ENCODE measurements around the gene MGMT. TPM values are rescaled to one million over a fixed set of nuclear protein-coding genes. Genes with fewer than 3 reads are reported as not detected.

Gene MGMT
- total RNA-seq, 5 donors from 2014 or later (not counting 1 experiment from before 2014, with no cell fraction given), result 16.6 to 24.6 (median 21.1) TPM

DNA sequence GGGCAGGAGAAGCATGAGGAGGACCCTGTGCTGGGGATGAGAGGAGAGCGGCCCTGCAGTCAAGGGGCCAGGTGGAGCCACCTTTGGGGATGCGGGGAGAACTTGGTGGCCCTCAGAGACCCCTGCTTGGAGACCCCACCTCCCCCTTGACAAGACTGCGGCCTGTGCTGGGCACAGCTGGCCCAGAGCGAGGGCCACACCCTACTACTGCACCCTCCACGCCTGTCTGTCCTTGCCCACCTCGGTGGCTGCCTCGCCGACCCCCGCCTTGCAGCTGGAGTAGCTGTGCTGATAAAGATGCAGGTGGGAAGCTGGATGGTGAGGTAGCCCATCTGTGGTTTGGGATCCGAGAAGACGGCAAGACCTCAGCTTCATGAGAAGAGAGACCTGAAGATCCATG, 186.8 kb downstream of the MGMT start:
- H3K4me1 Mint-ChIP-seq, result peaks cover 0 to 2% (median 2%) of the 10 kb centered on the region in 3 donors
- POLR2A ChIA-PET, result no interaction called here
- ATAC-seq (replicated peaks in 1 of 4), result no peak

DNA sequence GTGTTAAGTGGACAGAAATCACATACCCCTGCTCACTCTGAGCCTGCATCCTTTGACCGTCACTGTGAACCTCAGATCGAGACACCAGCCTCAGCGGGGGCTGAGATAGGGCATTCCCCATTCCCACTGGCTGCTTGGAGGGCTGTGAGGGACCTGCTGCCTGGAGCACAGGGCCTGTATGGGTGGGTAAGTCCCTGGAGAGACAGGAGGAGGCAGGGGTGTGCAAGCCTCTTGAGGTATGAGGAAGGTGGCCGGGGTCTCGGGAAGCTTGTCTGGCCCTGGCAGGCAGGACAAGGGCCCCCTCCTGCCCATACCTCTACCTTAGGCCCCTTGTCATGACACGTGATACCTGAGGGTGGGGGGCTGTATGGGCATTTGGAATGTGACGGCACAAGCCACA, 187.4 kb downstream of the MGMT start:
- Mint-ChIP-seq H3K27ac (no peak overlapping the region), H3K9me3 (peaks cover 0 to 4% (median 0%) of the 10 kb centered on the region in 3 donors), H3K27me3 (no peaks in the 10 kb centered on the region), H3K36me3 (peaks cover 34% of the 10 kb centered on the region), H3K4me1 (peaks cover 0 to 2% (median 2%) of the 10 kb centered on the region in 3 donors), H3K4me3 (no peak overlapping the region)
- 100% methylated on average over 2 of the region's 7 CpGs for WGBS (ENCODE audit: insufficient coverage)
- Histone ChIP-seq H3K36me3 (ENCODE audit: control insufficient read depth in 2 of 2, extremely low read depth in 1 of 2, insufficient read depth in 1 of 2, low read length in 1 of 2) (no peaks in the 10 kb centered on the region), H3K4me1 (ENCODE audit: control insufficient read depth in 1 of 2, extremely low read depth in 1 of 2, insufficient read depth in 2 of 2, low read length in 2 of 2) (no peaks in the 10 kb centered on the region), H3K27ac (ENCODE audit: low read length) (no peak overlapping the region), H3K27me3 (replicated peaks in 1 of 2; ENCODE audit: control insufficient read depth in 2 of 2, extremely low read depth in 1 of 2, insufficient read depth in 2 of 2, low read length in 1 of 2) (no peaks in the 10 kb centered on the region), H3K4me3 (ENCODE audit: control insufficient read depth in 1 of 2, extremely low read depth in 1 of 2, low read length in 1 of 2) (no peak overlapping the region), H3K9me3 (no peaks in the 10 kb centered on the region)
- no peak for DNase-seq
- no peak for ATAC-seq (replicated peaks in 1 of 4)
- CTCF ChIA-PET, result no interaction called here
- POLR2A ChIA-PET, result no interaction called here

More for the DNA sequence above, 186.8 kb downstream of the MGMT start:
- no peaks in the 10 kb centered on the region for H3K9me3 ChIP-seq
- H3K27me3 Mint-ChIP-seq, result no peaks in the 10 kb centered on the region
- H3K4me3 ChIP-seq (ENCODE audit: control insufficient read depth in 1 of 2, extremely low read depth in 1 of 2, low read length in 1 of 2), result no peak overlapping the region
- WGBS (ENCODE audit: insufficient coverage), result 97% methylated on average over 5 of the region's 11 CpGs
- CTCF ChIA-PET, result no interaction called here
- H3K27me3 ChIP-seq (replicated peaks in 1 of 2; ENCODE audit: control insufficient read depth in 2 of 2, extremely low read depth in 1 of 2, insufficient read depth in 2 of 2, low read length in 1 of 2), result no peaks in the 10 kb centered on the region
- no peak overlapping the region for H3K27ac Mint-ChIP-seq
- no peak for DNase-seq
- H3K36me3 ChIP-seq (ENCODE audit: control insufficient read depth in 2 of 2, extremely low read depth in 1 of 2, insufficient read depth in 1 of 2, low read length in 1 of 2), result no peaks in the 10 kb centered on the region
- peaks cover 0 to 4% (median 0%) of the 10 kb centered on the region in 3 donors for H3K9me3 Mint-ChIP-seq
- peaks cover 38% of the 10 kb centered on the region for H3K36me3 Mint-ChIP-seq
- no peak overlapping the region for H3K4me3 Mint-ChIP-seq
- H3K4me1 ChIP-seq (ENCODE audit: control insufficient read depth in 1 of 2, extremely low read depth in 1 of 2, insufficient read depth in 2 of 2, low read length in 2 of 2), result no peaks in the 10 kb centered on the region
- no peak overlapping the region for H3K27ac ChIP-seq (ENCODE audit: low read length)

GRCh38 chr10:129655007-129655678, 188.1 kb downstream of the MGMT start:
- peaks cover 0 to 2% (median 2%) of the 10 kb centered on the region in 3 donors for H3K4me1 Mint-ChIP-seq
- H3K9me3 Mint-ChIP-seq, result peaks cover 0 to 4% (median 0%) of the 10 kb centered on the region in 3 donors
- no peaks in the 10 kb centered on the region for H3K9me3 ChIP-seq
- H3K4me1 ChIP-seq (ENCODE audit: control insufficient read depth in 1 of 2, extremely low read depth in 1 of 2, insufficient read depth in 2 of 2, low read length in 2 of 2), result no peaks in the 10 kb centered on the region
- H3K36me3 ChIP-seq (ENCODE audit: control insufficient read depth in 2 of 2, extremely low read depth in 1 of 2, insufficient read depth in 1 of 2, low read length in 1 of 2), result no peaks in the 10 kb centered on the region
- ChIA-PET CTCF (interaction anchor here in 1 of 2 donors (0.6 kb wide), 1 partner anchor 10 kb away, joined by 3 read pairs; no protein-coding TSS in a partner anchor), POLR2A (no interaction called here)
- ATAC-seq (replicated peaks in 1 of 4) (no peak), DNase-seq (no peak)
- no peaks in the 10 kb centered on the region for H3K27me3 ChIP-seq (replicated peaks in 1 of 2; ENCODE audit: control insufficient read depth in 2 of 2, extremely low read depth in 1 of 2, insufficient read depth in 2 of 2, low read length in 1 of 2)
- H3K27ac ChIP-seq (ENCODE audit: low read length), result no peak overlapping the region
- WGBS (ENCODE audit: insufficient coverage), result 71% methylated on average over 16 of the region's 22 CpGs
- H3K4me3 Mint-ChIP-seq, result no peak overlapping the region
- H3K4me3 ChIP-seq (ENCODE audit: control insufficient read depth in 1 of 2, extremely low read depth in 1 of 2, low read length in 1 of 2), result no peak overlapping the region
- H3K27me3 Mint-ChIP-seq, result no peaks in the 10 kb centered on the region
- H3K27ac Mint-ChIP-seq, result no peak overlapping the region
- peaks cover 29% of the 10 kb centered on the region for H3K36me3 Mint-ChIP-seq

DNA sequence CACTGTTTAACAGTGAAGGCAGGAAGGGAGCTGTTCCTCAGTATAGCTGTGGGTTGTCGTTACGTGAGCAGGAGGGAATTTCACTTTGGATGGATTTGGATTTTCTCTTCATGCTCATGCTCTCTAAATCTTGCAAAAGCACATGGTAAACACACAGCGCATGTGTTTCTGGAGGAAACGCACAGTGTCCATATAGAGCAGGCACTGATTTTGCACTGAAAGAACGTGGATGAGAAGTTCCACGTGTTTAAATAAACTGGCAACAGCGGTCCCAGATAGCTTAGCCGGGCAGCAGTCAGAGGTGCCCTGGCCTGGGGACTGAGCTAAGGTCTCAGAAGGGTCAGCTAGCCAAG, 188.6 kb downstream of the MGMT start:
- Histone ChIP-seq H3K9me3 (no peaks in the 10 kb centered on the region), H3K27me3 (replicated peaks in 1 of 2; ENCODE audit: control insufficient read depth in 2 of 2, extremely low read depth in 1 of 2, insufficient read depth in 2 of 2, low read length in 1 of 2) (no peaks in the 10 kb centered on the region), H3K4me3 (ENCODE audit: control insufficient read depth in 1 of 2, extremely low read depth in 1 of 2, low read length in 1 of 2) (no peak overlapping the region), H3K27ac (ENCODE audit: low read length) (no peak overlapping the region), H3K36me3 (ENCODE audit: control insufficient read depth in 2 of 2, extremely low read depth in 1 of 2, insufficient read depth in 1 of 2, low read length in 1 of 2) (no peaks in the 10 kb centered on the region), H3K4me1 (ENCODE audit: control insufficient read depth in 1 of 2, extremely low read depth in 1 of 2, insufficient read depth in 2 of 2, low read length in 2 of 2) (no peaks in the 10 kb centered on the region)
- no peaks in the 10 kb centered on the region for H3K27me3 Mint-ChIP-seq
- peaks cover 0 to 4% (median 0%) of the 10 kb centered on the region in 3 donors for H3K9me3 Mint-ChIP-seq
- ATAC-seq (replicated peaks in 1 of 4), result no peak
- 100% methylated on average over 4 of the region's 8 CpGs for WGBS (ENCODE audit: insufficient coverage)
- peaks cover 27% of the 10 kb centered on the region for H3K36me3 Mint-ChIP-seq
- no peak for DNase-seq
- peaks cover 0 to 2% (median 2%) of the 10 kb centered on the region in 3 donors for H3K4me1 Mint-ChIP-seq
- ChIA-PET POLR2A (no interaction called here), CTCF (interaction anchor here in 1 of 2 donors (0.6 kb wide), 1 partner anchor 10 kb away, joined by 3 read pairs; no protein-coding TSS in a partner anchor)
- H3K27ac Mint-ChIP-seq, result no peak overlapping the region
- no peak overlapping the region for H3K4me3 Mint-ChIP-seq

DNA sequence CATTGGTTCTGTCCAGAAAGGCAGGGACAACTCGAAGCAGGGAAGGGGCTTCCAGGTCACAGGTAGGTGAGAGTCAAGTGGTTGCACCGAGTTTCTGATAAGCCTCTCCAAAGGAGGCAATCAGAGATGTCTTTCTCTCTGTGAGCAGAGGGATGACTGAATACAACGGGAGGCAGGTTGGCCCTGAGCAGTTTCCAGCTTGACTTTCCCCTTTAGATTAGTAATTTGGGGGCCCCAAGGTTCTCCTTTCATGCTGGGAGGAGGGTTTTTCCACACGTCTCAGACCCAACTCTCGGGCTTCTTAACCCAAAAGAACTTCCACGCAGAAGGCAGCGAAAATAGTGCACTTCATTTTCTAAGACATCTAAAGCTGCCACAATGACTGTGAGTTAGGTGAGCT, 189.6 kb downstream of the MGMT start:
- Histone ChIP-seq H3K36me3 (ENCODE audit: control insufficient read depth in 2 of 2, extremely low read depth in 1 of 2, insufficient read depth in 1 of 2, low read length in 1 of 2) (no peaks in the 10 kb centered on the region), H3K4me3 (ENCODE audit: control insufficient read depth in 1 of 2, extremely low read depth in 1 of 2, low read length in 1 of 2) (no peak overlapping the region), H3K4me1 (ENCODE audit: control insufficient read depth in 1 of 2, extremely low read depth in 1 of 2, insufficient read depth in 2 of 2, low read length in 2 of 2) (no peaks in the 10 kb centered on the region), H3K27me3 (replicated peaks in 1 of 2; ENCODE audit: control insufficient read depth in 2 of 2, extremely low read depth in 1 of 2, insufficient read depth in 2 of 2, low read length in 1 of 2) (no peaks in the 10 kb centered on the region), H3K27ac (ENCODE audit: low read length) (no peak overlapping the region), H3K9me3 (no peaks in the 10 kb centered on the region)
- ATAC-seq (replicated peaks in 1 of 4) (no peak), DNase-seq (no peak)
- Mint-ChIP-seq H3K36me3 (peaks cover 31% of the 10 kb centered on the region), H3K9me3 (peaks cover 0 to 10% (median 4%) of the 10 kb centered on the region in 3 donors), H3K4me1 (peaks cover 0 to 2% (median 2%) of the 10 kb centered on the region in 3 donors), H3K27ac (no peak overlapping the region), H3K27me3 (no peaks in the 10 kb centered on the region), H3K4me3 (no peak overlapping the region)
- ChIA-PET CTCF (no interaction called here), POLR2A (no interaction called here)
- no CpG with 5 or more reads among the region's 7 CpGs for WGBS (ENCODE audit: insufficient coverage)

DNA sequence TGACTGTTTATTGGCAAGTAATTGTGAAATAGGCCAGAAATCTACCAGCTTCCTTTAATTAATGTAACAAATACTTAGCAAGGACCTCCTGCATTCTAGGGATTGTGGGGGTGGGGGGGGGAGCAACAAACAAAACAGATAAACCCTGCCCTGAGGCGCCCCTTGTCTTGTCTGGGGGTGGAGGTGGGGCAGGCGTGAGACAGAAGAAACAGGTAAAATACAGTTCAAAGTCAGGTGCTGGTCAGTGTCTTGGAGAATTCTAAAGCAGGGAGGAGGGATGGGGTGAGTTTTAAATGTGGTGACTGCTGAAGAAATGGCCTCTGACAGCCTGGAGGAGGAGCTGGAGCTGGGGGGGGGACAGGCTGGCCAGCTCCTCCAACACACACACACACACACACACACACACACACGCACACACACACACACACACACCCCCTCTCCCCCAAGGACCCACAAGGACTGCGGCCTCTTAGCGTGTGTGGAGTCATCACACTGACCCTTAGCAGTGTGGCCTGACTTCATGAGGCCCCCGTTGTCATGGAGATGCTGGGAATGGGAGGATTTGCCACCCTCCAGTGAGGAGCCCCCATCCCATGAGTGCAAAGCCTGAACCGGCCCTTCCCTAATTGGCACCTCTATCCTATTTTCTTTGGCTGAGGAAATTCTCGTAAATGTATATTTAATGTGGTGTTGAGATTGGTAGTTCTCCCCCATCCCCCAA, 190.4 kb downstream of the MGMT start:
- Histone ChIP-seq H3K4me3 (ENCODE audit: control insufficient read depth in 1 of 2, extremely low read depth in 1 of 2, low read length in 1 of 2) (no peak overlapping the region), H3K4me1 (ENCODE audit: control insufficient read depth in 1 of 2, extremely low read depth in 1 of 2, insufficient read depth in 2 of 2, low read length in 2 of 2) (no peaks in the 10 kb centered on the region), H3K27me3 (replicated peaks in 1 of 2; ENCODE audit: control insufficient read depth in 2 of 2, extremely low read depth in 1 of 2, insufficient read depth in 2 of 2, low read length in 1 of 2) (no peaks in the 10 kb centered on the region), H3K9me3 (no peaks in the 10 kb centered on the region), H3K27ac (ENCODE audit: low read length) (no peak overlapping the region), H3K36me3 (ENCODE audit: control insufficient read depth in 2 of 2, extremely low read depth in 1 of 2, insufficient read depth in 1 of 2, low read length in 1 of 2) (no peaks in the 10 kb centered on the region)
- ChIA-PET CTCF (no interaction called here), POLR2A (no interaction called here)
- no peaks in the 10 kb centered on the region for H3K27me3 Mint-ChIP-seq
- peaks cover 6 to 17% (median 7%) of the 10 kb centered on the region in 3 donors for H3K9me3 Mint-ChIP-seq
- H3K4me1 Mint-ChIP-seq, result peaks cover 0 to 2% (median 2%) of the 10 kb centered on the region in 3 donors
- no peak for ATAC-seq (replicated peaks in 1 of 4)
- DNase-seq, result no peak
- 100% methylated on average over 2 of the region's 8 CpGs for WGBS (ENCODE audit: insufficient coverage)
- peaks cover 29% of the 10 kb centered on the region for H3K36me3 Mint-ChIP-seq
- H3K4me3 Mint-ChIP-seq, result no peak overlapping the region
- no peak overlapping the region for H3K27ac Mint-ChIP-seq

All from T-cell (primary cell).